GM19193 (cell line): ENCODE data around the gene RARA.

Experiments used
- POLR2A ChIP-seq: IDR thresholded peaks from 4 replicates; pipeline ENCODE4 v1.6.1; 2011; ENCODE audit not compliant: insufficient read depth, insufficient read length; ENCODE audit errors: extremely low read depth

RARA gene

GRCh38 chr17:40287494-40288369 is 21.2 kb upstream of the RARA start, which contains the start of gene CDC6:
Gene CDC6 (plus strand): TSS chr17:40287879. CDS start chr17:40289421, 1,542 bp downstream.
- peak; percentile 92 for TF ChIP-seq POLR2A

GRCh38 chr17:40290629-40291280 is 18.2 kb upstream of the RARA start:
- no peak for TF ChIP-seq POLR2A

GRCh38 chr17:40291281-40291664 is 17.7 kb upstream of the RARA start:
- no peak for TF ChIP-seq POLR2A

DNA sequence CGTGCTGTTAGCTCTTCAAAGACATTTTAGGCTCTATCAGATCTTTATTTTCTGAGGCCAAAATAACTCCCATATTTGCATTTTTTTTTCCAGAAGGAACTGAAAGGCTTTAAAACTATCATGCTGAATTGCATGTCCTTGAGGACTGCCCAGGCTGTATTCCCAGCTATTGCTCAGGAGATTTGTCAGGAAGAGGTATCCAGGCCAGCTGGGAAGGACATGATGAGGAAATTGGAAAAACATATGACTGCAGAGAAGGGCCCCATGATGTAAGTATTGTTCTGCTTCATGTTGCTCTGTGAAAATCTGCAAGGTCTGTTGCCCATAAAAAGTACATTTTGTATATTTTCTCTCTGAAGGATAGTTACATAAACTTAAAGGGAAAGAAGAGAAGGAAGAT is 15.6 kb upstream of the RARA start:
- no peak for TF ChIP-seq POLR2A

GRCh38 chr17:40295488-40296436 is 13.2 kb upstream of the RARA start:
- no peak for TF ChIP-seq POLR2A

GRCh38 chr17:40297511-40297910 is 11.5 kb upstream of the RARA start:
- TF ChIP-seq POLR2A: no peak

- no peak for TF ChIP-seq POLR2A
These were observed 10.3 kb upstream of the RARA start for GRCh38 chr17:40298726-40299125.

DNA sequence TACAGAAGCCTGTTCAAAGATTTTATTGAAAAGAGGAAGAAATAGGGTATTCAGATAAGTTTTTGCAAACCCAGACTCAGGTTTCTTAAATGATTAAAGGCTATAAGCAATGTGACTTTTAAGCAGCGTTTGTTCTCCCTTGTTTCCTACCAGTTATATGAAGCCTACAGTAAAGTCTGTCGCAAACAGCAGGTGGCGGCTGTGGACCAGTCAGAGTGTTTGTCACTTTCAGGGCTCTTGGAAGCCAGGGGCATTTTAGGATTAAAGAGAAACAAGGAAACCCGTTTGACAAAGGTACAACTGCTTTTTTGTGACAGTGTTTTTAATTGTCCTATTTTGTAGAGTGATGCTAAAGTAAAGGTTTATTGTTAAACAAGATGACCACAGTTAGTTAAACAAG is 7.7 kb upstream of the RARA start:
- no peak for TF ChIP-seq POLR2A

DNA sequence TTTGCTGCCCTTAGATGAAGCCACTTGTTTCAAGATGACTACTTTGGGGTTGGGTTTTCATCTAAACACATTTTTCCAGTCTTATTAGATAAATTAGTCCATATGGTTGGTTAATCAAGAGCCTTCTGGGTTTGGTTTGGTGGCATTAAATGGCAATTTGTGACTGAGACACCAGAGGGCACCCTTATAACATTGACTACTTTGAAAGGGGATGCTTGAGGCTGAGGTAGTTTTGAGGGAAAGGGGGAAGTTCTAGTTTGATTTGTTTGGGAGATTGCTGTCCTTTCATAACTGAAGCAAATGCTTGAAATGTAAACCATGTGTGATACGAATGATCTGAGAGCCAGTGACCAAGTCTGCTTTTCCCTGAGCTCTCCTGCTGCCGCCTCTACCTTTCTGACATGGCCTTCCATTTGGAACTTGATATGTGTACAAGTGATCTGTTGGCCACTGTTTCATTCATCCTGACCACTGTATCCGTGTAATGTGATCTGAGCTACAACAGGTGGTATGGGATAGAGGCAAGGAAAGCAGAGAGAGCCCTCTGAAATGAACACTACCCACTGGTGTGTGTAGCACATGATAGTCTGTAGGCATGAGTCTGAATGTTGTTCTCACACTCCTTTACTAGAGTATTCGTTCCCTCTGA is 5.8 kb upstream of the RARA start:
- TF ChIP-seq POLR2A: no peak

GRCh38 chr17:40303708-40304551 is 5.0 kb upstream of the RARA start:
- TF ChIP-seq POLR2A: no peak

- TF ChIP-seq POLR2A: no peak
These were observed 2.6 kb upstream of the RARA start for GRCh38 chr17:40306395-40306794.

- no peak for TF ChIP-seq POLR2A
These were observed 1.8 kb upstream of the RARA start for GRCh38 chr17:40307001-40307730.

GRCh38 chr17:40307740-40308239 is 1.2 kb upstream of the RARA start:
- no peak for TF ChIP-seq POLR2A
